GM23248 (cell line): ENCODE measurements around the gene CHST11.

Experiments
- EZH2 ChIP-seq: fragments of 200-600 bp; sonication (generic); IDR thresholded peaks from 2 replicates; pipeline ENCODE4 v1.6.1; 2018; ENCODE audit warnings: antibody characterized with exemption, mild to moderate bottlenecking; ENCODE audit not compliant: insufficient read depth, poor library complexity, severe bottlenecking
- EZH2phosphoT487 ChIP-seq: fragments of 200-600 bp; sonication (generic); IDR thresholded peaks from 2 replicates; pipeline ENCODE4 v1.6.1; 2018; ENCODE audit warnings: antibody characterized with exemption, moderate library complexity, mild to moderate bottlenecking, low read depth; ENCODE audit not compliant: insufficient read depth

GRCh38 chr12:104475271-104475670 is 18.5 kb downstream of the CHST11 start:
- TF ChIP-seq EZH2 (no peak), EZH2phosphoT487 (no peak)
